ENCODE data around the gene VPS54. TPM values are rescaled to one million over a fixed set of nuclear protein-coding genes. Genes with fewer than 3 reads are reported as not detected.

VPS54 gene
- total RNA-seq, 1 donor from 2014 or later: 28.2 TPM

- Mint-ChIP-seq H3K36me3 (ENCODE audit: insufficient read depth) (peaks cover 39% of the 10 kb centered on the region), H3K4me1 (ENCODE audit: low read depth) (no peaks in the 10 kb centered on the region), H3K9me3 (ENCODE audit: low read depth) (peaks cover 15% of the 10 kb centered on the region), H3K27ac (no peak overlapping the region), H3K27me3 (no peaks in the 10 kb centered on the region), H3K4me3 (ENCODE audit: low read depth) (no peak overlapping the region)
- no peak for DNase-seq (ENCODE audit: low spot score, unreplicated experiment)
- TF ChIP-seq, protein P1, sequence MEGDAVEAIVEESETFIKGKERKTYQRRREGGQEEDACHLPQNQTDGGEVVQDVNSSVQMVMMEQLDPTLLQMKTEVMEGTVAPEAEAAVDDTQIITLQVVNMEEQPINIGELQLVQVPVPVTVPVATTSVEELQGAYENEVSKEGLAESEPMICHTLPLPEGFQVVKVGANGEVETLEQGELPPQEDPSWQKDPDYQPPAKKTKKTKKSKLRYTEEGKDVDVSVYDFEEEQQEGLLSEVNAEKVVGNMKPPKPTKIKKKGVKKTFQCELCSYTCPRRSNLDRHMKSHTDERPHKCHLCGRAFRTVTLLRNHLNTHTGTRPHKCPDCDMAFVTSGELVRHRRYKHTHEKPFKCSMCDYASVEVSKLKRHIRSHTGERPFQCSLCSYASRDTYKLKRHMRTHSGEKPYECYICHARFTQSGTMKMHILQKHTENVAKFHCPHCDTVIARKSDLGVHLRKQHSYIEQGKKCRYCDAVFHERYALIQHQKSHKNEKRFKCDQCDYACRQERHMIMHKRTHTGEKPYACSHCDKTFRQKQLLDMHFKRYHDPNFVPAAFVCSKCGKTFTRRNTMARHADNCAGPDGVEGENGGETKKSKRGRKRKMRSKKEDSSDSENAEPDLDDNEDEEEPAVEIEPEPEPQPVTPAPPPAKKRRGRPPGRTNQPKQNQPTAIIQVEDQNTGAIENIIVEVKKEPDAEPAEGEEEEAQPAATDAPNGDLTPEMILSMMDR (IDR thresholded peaks at IDR 0.05; ENCODE audit: unreplicated experiment): no peak
Measured at GRCh38 chr2:63898839-63899238, 120.4 kb downstream of the VPS54 start.

DNA sequence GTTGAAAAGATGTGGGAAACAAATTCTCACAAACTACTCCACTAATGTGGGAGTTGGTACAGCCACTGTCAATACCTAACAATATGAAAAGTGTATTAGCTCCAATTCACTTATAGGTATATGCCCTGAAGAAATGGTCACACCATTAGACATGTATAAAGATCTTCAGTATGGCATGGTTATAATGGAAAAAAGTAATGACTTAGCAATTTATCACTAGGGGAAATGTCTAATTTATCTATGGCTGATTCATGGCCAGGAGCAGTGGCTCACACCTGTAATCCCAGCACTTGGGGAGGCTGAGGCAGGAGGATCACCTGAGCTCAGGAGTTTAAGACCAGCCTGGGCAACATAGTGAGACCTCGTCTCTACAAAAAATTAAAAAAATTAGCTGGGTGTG, 125.1 kb downstream of the VPS54 start:
- no peaks in the 10 kb centered on the region for H3K27me3 Mint-ChIP-seq
- DNase-seq (ENCODE audit: low spot score, unreplicated experiment): no peak
- H3K36me3 Mint-ChIP-seq (ENCODE audit: insufficient read depth): peaks cover 21% of the 10 kb centered on the region
- TF ChIP-seq, protein P1 (IDR thresholded peaks at IDR 0.05; ENCODE audit: unreplicated experiment): no peak
- H3K9me3 Mint-ChIP-seq (ENCODE audit: low read depth): no peaks in the 10 kb centered on the region
- no peaks in the 10 kb centered on the region for H3K4me1 Mint-ChIP-seq (ENCODE audit: low read depth)
- no peak overlapping the region for H3K4me3 Mint-ChIP-seq (ENCODE audit: low read depth)
- no peak overlapping the region for H3K27ac Mint-ChIP-seq

DNA sequence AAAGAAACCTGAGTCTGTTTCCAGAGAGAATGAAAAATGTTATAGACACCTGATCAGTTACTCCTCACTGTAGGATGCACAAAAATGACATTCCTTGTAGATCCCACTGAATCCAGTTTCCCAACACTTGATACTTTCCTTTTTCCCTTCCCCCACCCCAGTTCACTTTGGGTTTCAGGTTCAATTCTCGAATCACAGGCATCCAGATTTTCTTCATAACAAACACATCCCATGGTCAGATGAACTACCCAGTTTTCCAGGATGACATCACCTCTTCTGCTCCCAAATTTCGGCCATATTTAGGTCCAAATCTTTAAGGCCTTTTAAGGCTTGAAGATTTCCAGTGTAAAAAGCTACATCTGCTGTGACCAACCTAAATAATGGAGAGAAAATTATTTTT, 126.1 kb downstream of the VPS54 start:
- Mint-ChIP-seq H3K9me3 (ENCODE audit: low read depth) (no peaks in the 10 kb centered on the region), H3K4me3 (ENCODE audit: low read depth) (no peak overlapping the region)

GRCh38 chr2:63891488-63892030, 127.7 kb downstream of the VPS54 start:
- Mint-ChIP-seq H3K4me3 (ENCODE audit: low read depth) (no peak overlapping the region), H3K27ac (no peak overlapping the region), H3K27me3 (no peaks in the 10 kb centered on the region), H3K36me3 (ENCODE audit: insufficient read depth) (peaks cover 22% of the 10 kb centered on the region), H3K4me1 (ENCODE audit: low read depth) (peaks cover 6% of the 10 kb centered on the region), H3K9me3 (ENCODE audit: low read depth) (no peaks in the 10 kb centered on the region)
- DNase-seq (ENCODE audit: low spot score, unreplicated experiment): no peak
- TF ChIP-seq, protein P1 (IDR thresholded peaks at IDR 0.05; ENCODE audit: unreplicated experiment): no peak

More for the DNA sequence above, 126.1 kb downstream of the VPS54 start:
- TF ChIP-seq, protein P1 (IDR thresholded peaks at IDR 0.05; ENCODE audit: unreplicated experiment): no peak
- no peak for DNase-seq (ENCODE audit: low spot score, unreplicated experiment)
- Mint-ChIP-seq H3K27me3 (no peaks in the 10 kb centered on the region), H3K4me1 (ENCODE audit: low read depth) (peaks cover 6% of the 10 kb centered on the region), H3K36me3 (ENCODE audit: insufficient read depth) (peaks cover 26% of the 10 kb centered on the region), H3K27ac (peak overlapping the region; percentile 49)

GRCh38 chr2:63890678-63891077, 128.6 kb downstream of the VPS54 start:
- Mint-ChIP-seq H3K27ac (no peak overlapping the region), H3K36me3 (ENCODE audit: insufficient read depth) (peaks cover 20% of the 10 kb centered on the region), H3K27me3 (no peaks in the 10 kb centered on the region), H3K4me1 (ENCODE audit: low read depth) (peaks cover 6% of the 10 kb centered on the region), H3K9me3 (ENCODE audit: low read depth) (no peaks in the 10 kb centered on the region), H3K4me3 (ENCODE audit: low read depth) (no peak overlapping the region)
- no peak for DNase-seq (ENCODE audit: low spot score, unreplicated experiment)
- TF ChIP-seq, protein P1 (IDR thresholded peaks at IDR 0.05; ENCODE audit: unreplicated experiment): no peak
